GM18498 (cell line): Measurements from ENCODE around the gene IL6ST.
A peak's percentile ranks its signal among the peaks of the same experiment; 100 is the strongest.
"Not testable (repeated sequence)": the region's sequence is repeated elsewhere in the genome, so short reads cannot be mapped to it uniquely, and the experiment has no call there.

ENCODE experiments used
- ATAC-seq: cut with Tn5 transposase; IDR thresholded peaks from one replicate; pipeline ENCODE4 v1.9.1; 2021; ENCODE audit warnings: mild to moderate bottlenecking, moderate library complexity; ENCODE audit not compliant: unreplicated experiment

The IL6ST gene

DNA sequence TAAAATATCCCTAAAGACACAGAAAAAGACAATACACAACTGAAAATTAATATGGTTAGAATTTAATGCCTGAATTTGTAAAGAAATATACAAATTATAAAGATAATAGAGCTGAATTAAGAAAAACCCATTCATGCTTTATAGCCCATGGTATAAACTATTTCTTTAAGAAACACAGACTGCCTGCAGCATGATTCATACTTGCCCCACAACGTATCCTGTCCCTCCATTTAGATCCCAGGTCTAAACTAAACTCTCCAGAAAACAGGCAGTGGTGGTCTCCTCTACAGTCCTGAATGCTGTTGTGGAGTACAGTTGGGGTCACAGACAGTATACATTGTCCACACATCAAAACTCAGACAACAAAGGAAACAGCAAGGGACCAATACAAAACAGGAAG lies 24.8 kb downstream of the IL6ST start:
- no peak for ATAC-seq

DNA sequence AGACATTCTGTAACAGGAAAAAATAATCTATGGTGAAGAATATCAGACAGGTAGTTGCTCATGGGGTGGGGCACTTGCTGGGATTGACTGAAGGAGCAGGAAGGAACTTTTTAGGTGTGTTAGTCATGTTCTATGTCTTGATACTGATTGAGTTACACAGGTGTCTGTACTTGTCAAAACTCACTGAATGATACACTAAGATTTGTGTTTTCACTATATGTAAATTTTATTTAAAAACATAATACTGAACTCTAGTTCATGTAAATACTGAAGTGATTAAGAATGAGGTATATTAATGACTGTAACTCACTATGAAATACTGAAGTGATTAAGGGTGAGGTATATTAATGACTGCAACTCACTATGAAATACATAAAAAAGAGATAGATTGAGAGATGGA lies 28.5 kb downstream of the IL6ST start:
- ATAC-seq: no peak

DNA sequence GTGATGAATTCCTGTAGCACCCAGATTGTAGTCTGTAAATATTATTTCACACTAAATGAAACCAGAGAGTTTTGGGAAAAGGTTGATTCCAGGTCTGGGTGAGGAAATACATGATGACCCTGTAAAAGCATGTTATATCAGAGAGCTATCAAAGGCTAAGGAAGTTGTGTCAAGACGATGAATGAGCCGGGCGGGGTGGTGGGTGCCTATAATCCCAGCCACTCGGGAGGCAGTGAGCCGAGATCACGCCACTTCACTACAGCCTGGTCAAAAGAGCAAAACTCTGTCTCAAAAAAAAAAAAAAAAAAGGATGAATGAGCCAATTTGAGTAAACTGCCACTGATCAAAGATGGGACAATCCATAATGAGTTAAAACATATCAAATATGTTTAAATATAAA lies 29.2 kb downstream of the IL6ST start:
- no peak for ATAC-seq

DNA sequence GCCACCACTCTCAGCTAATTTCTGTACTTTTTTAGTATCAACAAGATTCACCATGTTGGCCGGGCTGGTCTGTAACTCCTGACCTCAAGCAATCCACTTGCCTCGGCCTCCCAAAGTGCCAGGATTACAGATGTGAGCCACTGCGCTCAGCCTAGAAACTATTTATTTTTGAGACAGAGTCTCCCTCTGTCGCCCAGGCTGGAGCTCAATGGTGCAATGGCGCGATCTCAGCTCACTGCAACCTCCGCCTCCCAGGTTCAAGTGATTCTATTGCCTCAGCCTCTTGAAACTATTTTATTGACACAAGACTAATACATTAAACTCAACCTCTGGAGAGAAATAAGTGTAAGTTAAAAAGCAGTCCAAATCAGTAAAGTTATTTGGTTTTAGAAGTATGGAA lies 34.0 kb downstream of the IL6ST start:
- no peak for ATAC-seq

DNA sequence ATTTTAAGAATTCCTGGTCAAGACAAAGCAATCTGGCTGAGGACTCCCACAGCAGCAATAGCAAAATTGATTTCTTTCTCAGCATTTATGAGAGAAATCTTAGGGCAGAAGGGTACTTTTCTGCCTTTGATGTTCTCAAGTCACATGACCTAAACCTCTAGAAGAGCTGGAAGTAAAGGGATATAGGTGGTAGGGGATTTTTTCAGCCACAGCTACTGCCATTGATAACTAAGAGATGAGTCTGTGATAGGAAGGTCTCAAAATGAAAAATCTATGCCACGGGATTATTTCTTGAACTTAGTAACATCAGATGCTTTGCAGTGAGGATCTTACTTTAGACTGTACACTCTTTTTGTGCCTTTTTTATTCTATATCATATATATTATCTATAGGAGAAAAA lies 35.6 kb downstream of the IL6ST start:
- ATAC-seq: no peak

DNA sequence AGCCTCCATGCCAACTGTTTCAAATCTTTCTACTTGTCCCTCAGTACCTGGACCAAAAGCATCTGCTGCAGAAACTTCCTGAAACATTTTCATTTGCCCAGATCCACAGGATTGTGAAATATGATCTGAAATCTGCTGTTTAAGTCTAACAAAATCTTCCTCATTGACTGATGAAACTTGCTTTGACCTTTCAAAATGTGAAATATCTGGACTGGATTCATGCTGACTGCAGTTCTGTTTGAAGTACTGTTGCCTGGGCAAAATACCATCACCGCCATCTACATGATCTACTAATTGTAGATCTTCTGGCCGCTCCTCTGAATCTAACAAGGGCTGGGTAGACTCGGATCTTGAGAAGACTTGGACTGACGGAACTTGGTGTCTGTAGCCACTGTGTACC lies 53.6 kb downstream of the IL6ST start:
- ATAC-seq: not testable (repeated sequence)

DNA sequence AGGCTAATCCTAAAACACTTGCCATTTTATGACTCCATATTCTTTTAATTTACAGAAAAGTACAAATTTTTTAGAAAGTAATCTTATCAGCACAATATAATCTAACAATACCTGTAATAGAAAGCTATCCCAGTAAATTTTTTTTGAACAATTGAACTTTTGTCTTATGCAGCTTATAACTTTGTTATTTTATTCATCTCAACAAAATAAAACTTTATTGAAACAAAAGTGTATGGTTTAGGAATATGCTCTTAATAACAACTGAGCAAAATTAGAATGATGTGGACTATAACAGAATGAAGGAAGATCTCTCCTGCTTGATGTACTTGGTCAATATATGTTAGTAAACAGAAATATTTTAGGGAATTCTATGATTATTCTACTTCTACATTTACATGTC lies 57.2 kb downstream of the IL6ST start:
- ATAC-seq: not testable (repeated sequence)

DNA sequence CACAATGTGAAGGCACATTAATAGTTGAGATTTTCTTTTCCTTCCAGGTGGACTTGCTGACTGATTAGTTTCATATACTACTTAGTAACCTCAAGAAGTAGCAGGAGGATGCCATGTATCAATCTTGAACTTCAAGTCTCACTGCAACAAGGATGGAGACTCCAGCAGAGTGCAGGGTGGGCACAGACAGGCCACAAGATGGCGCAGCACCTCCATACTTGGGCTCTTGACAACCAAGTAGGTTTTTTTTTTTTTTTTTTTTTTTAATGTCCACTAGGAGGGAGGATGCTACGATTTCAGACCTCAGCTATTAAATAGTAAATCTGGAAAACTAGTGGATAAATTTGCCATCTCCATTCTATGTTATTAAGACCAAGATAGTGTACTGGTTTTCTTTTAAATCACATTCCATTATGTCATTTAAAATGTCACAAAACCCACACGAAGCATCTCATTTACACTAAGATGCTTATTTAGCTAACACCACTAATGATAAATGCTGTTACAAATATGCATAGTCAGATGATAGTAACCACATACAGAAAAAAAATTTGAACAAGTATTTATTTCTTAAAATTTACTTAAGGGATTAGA lies 58.6 kb downstream of the IL6ST start:
- peak; percentile 70 for ATAC-seq

DNA sequence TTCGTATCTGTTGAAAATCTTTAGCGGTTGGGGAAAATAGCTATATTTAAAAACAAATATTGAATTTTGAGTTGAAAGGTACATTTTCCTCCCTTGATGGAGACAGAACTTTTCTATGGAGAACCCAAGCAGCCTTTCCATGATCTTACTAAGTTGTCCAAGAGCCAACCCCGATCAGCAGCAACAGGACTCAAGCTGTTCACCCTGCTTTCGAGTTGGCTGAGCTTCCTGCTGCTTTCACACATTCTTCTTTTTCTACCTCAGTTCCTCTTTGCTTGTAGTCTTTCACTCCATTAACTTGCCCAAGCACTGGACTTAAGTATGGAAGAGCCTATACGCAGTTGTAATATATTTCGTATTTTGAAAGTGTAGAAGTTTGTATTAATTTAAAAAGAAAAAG lies 59.4 kb downstream of the IL6ST start:
- no peak for ATAC-seq

DNA sequence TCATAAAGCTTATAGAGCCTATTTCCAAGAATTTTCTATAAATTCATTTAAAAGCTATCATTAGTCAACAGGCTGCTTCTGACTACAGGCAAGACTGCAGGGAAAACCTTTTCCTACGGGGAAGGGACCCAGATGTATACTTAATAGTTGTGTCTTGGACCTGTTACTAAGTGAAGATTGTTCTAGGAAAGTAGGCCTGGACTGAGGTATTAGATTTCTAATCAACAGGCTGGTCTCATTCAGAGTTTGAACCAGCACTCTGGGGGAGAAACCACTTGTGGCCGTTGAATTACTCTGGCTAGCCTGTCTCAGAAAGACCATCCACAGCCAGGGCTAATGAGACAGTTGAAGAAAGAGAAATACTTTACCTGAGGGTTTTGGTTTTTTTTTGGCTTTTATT lies 60.0 kb downstream of the IL6ST start:
- no peak for ATAC-seq

DNA sequence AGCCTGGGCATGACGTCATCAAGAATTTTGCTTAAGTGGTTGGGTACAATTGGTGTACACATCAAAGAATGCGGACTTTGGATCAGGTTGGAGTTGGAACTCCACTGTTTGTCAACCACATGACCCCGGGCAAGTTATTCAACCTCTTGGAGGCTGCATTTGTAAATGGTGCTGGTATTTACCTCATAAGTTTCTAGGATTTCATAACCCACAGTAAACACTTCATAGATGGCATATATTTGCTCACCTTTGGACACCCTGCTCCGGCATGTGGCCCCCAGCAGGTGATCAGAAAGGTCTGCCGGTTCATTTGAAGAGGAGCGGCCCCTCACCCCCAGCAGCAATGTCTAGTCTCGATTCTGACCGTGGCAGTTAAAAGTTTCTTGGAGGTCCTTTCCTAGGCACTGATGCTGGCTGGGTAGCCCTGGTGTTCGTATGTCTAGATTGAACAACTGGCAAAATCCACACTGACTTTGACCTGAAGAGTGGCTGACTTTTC lies 60.6 kb downstream of the IL6ST start:
- no peak for ATAC-seq

DNA sequence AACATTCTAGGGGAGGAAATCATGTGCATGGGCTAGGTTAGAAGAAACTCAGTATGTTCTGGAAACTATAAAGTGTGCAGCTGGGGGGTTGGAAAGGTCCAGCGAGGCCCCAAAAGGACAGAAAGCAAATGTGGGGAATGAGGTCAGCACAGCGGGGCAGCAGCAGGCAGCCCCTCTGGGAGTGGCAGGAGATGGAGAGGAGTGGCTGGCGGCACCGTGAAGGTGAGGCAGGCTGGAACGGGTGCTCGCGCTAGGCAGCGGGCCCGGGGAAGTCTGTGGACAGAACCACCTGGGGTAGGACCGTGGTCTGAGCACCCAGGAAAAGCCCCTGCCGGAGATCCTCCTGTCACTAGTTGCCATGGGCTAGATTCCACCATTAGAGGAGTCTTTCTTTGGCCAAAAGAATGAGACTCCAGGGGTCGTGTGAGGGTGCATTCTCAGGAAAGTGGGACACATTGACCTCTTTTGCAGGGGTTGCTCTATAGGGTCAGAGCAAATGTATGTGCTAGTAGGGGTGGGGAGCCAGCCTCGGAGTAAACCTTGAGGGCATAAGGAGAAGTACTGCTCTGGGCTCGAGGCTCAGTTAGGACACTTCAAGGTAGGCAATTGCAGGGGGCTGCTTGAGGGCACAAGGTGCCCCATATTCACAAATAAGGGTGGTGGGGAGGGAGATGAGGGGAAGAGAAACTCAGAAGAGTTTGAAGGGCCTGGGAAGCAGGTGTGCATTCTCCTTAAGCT lies 61.2 kb downstream of the IL6ST start:
- no peak for ATAC-seq

DNA sequence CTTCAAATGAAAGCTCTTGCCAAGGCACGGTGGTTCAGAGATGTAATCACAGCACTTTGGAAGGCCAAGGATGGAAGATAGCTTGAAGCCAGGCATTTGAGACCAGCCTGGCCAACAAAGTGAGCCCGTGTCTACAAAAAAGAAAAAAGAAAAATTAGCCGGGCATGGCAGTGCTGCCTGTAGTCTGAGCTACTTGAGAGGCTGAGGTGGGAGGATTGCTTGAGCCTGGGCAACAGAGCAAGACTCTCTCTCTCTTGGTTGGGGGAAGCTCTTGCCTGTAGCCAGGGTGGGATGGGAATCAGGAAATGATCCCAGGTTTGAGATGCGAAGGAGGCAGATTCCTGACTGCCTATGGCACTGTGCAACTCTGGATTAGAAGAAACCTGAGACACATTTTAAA lies 62.1 kb downstream of the IL6ST start:
- ATAC-seq: no peak

DNA sequence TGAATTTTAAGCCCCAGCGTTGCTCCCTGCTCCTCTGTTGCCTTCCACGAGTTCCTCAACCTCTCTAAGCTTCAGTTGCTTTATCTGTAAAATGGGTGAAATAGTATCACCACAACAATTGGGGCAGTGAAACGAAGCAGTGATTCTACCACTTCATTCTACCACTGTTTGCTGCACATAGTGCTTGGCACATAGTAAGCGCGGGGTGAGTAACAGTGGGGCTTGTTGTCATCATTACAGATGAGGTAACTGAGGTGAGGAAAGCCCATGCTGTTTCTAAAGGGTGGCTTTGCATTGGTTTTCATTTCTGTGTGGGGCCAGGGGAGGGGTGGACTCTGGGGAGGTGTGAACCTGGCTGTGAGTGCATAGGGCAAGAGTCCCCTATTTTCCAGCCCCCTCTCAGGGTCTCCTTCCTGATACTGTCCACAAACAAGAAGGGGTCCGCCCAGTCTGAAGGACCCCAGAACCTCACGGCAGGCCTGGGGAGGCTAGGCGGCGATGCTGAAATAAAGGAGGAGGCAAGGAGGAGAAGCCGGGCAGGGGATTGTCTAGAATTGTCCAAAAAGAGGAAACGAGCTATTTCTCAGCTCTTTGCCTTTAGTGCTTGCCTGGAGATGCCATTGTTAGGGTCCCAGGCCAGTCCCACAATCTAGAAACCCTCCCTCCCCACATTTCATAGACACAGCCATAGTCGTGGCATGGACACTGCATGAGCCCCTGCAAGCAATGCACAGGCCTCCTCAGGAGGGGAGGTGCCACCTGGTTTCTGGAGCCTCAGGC lies 65.6 kb downstream of the IL6ST start:
- ATAC-seq: no peak

DNA sequence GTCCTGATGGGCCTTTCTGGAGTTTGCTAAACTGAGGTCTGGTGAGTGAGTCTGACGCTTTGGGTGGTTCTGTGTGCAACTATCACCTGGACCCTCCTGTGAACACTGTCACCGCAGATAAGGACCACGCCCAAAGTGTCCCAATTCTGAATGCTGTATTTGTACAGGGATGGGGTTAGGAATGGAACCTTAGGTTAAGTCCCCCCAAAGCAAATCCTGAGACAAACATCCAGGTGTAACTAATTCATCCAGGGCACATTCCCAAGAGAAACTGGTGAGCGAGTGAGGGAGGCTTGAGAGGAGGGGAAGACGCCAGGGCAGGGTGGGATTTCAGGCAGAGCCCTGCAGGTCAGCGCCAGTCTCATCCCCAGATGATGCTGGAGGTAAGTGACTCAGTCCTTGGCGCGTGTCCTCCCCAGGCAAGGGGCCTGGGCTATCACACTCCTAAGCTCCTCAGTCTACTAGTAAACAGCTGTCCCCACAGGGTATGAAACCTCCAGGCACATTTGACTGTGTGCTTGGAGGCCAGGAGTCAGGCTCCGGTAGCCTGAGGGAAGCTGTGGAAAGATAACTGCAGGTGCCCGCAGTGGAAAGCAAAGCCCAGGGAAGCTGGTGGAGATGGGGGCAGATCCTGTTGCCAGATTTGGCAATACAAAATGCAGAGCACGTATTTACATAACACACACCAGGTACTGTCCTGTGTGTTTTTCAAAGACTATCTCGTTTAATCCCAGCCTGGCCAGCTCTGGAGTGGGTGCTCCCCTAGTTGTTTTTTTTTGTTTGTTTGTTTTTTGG lies 66.7 kb downstream of the IL6ST start:
- ATAC-seq: no peak

DNA sequence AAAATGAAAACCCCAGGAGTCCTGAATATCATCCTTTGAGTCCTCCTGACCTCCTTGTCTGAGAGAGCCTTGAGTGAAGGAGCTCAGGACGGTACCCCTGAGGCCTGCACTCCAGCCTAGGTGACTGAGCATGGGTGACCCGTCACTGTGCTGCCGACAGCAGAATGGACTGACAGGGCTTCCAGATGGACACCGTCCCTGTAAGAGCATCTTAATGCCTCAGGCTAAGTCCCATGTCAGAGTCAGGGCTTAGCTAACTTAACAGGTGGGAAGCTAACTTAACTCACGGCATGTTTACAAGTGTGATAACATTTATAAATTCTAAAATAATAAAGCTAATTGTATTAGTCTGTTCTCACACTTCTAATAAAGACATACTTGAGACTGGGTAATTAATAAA lies 68.3 kb downstream of the IL6ST start:
- ATAC-seq: no peak

DNA sequence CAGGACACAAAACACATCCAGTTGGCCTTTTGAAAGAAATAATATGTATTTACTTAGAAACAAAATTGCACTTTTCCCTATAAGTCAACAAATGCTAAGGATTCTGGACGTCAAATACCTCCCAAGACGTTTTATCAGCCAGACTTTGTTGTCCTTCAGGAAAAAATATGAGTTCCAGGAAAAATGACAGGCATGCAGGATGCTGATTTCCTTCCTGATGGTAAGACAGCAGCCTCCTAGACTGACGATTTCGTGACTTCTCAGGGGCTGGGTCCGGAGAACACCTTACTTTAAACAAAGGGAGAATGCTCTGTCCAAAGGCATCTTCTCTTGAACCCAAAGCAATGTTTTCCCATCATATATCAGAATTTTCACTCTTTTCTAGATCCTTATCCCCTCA lies 69.1 kb downstream of the IL6ST start:
- ATAC-seq: no peak

DNA sequence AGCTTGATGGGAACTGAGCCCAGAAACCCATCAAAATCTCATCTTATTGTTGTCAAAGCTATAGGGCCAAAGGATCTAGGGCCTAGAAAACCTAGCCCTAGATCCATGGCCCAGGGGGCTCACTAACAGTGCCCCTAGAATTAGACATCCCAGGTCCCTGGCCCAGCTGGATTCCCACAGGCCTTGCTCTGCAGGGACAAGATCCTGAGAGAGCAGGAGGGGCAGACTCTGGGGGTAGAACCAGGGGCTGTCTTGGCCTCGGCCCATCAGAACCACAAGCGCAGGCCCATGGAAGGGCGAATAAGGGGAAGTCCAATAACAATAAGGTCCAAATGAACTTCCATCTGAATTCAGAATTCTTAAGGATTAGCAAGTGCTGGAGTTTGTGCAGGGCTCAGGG lies 69.6 kb downstream of the IL6ST start:
- no peak for ATAC-seq

DNA sequence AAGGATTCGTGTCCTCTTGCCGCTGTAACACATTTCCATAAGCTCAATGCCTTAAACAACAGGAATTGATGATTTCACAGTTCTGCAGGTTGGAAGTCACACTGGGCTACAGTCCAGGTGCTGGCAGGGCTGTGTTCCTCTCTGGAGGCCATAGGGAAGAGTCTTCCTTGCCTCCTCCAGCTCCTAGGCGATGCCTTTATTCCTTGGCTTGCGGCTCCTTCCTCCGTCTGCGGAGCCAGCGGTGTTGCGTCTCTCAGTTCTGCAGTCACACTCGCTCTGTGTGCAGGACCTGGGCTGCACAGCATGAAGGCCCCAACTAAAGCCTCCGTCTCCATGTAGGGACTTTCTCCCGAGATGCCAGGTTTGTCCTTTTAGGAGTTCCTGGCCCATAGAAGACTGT lies 70.0 kb downstream of the IL6ST start:
- no peak for ATAC-seq

DNA sequence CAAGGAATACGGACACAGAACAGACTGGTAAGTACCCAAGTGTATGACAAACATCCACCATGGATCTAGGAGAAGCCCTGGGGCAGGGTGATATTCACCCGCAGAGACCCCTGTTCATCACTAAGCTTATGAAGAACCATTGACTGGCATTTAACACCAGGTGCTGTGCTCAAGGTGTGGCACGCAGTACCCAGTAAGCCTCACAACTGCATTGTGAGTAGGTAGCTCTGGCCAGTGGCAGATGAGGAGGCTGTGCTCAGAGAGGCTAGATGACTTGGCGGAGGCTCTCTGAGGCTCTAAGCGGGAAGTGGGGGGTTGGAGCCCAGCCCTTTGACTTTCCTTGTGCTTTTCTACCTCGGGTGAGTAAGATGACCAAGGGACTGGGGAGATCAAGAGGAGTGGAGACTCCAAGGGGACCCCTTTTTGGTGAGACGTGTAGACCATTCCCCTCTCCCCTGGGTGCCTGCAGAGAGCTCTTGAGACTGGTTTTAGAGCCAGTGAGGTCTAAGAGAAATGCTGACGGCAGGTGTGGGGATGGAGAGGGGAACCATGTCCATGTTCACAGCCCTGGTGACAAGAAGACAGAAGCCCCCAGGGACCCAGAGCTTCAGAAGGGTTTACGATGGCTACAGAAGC lies 70.8 kb downstream of the IL6ST start:
- no peak for ATAC-seq
